GM21529 (cell line): ENCODE results near the gene RFTN1.

Experiments used
- ATAC-seq: cut with Tn5 transposase; IDR thresholded peaks from one replicate; pipeline ENCODE4 v1.9.1; 2021; ENCODE audit not compliant: unreplicated experiment

Gene RFTN1

DNA sequence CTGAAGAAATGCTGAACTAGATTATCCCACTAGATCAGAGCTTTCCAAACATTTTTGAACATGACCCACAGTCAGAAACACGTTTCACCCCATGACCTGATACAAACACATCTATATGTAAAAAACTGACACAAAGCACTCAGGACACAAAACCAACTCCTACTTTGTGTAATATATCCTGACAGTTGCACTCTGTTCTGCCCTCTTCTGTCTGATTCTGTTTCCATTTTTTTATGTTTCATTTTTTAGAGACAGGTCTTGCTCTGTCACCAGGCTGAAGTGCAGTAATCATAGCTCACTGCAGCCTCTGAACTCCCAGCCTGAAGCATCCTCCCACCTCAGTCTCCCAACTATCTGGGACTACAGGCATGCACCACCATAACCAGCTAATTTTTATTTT lies 15.8 kb upstream of the RFTN1 start:
- ATAC-seq: no peak

DNA sequence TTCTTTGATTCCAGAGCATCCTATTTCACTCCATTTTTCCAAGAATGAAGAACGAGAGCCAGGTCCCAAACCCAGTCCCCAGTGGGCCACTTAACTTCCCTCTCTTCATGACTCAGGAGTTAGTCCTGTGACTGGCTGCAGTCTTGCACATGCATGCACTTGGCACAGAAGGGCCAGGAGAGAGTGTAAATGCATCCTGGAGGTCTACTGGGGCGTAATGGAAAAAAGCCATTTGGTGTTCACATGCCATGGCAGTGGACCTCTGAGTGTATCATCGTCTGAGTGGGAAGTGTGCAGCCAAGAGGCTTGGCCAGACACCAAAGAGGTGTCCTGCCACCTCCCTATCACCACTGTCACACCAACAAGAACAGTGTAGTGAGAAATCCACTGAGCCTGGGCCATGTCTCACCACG lies 15.1 kb upstream of the RFTN1 start:
- ATAC-seq: no peak

DNA sequence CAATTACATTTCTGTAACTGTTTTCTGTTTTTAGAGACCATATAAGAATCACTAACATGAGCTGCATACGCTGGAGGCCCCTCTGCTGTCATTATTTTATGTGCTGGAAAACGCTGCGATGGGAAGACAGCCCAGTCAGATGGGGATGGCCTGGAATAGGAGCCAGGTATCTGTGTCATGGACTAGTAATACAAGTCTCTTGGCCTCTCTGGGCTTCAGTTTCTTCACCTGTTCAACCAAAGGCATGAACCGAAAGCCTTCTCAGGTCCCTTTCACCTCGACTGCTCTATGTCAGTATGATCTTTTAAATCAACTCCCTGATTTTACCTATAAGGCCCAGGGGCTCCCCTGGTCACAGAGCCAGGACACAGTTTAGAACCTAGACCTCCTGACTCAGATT lies 14.6 kb upstream of the RFTN1 start:
- no peak for ATAC-seq

DNA sequence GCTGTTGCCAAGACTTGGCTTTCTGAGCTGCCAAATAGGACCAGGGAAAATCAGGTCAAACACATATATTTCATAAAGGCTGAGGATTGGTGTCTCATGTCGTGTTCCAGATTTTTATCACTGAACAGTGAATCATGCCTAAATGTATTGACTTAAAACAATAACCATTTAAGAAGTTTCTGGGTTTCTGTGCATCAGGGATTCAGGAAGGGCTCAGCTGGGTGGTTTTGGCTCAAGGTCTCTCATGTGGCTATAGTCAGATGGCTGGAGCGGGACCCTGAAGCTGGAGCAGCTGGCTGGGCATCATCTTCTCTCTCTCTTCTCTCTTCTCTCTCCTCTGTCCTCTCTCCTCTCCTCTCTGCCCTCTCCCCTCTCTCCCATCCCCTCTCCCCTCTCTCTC lies 10.7 kb upstream of the RFTN1 start:
- ATAC-seq: no peak

DNA sequence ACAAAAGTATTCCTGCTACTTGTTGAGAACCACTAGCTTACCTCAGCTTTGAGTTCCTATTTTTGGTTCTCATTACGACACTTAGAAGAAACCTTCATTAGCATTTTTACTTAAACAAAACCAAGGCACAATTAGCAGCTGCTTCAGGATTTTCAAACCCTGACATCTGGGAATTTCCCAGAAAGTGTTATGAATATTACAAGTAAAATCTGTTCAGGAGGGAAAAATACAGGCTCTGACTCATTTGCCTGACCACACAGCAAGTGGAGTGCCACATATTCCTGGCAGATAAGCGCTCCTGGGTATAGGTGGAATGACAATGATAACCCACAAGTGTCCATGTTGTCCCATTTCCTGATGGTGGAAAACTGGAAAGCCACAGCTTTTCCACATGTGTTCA lies 10.3 kb upstream of the RFTN1 start:
- ATAC-seq: no peak

DNA sequence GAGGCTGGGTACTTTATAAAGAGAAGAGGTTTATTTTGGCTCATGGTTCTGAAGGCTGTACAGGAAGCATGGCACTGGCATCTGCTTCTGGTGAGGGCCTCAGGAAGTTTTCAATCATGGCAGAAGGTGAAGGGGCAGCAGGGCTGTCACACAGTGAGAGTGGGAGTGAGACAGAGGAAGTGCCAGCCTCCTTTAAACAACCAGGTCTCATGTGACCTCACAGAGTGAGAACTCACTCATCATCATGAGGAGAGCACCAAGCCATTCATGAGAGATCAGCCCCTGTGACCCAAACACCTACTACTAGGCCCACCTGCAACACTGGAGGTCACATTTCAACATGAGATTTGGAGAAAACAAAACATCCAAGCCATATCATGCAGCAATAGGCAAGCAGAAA lies 9.3 kb upstream of the RFTN1 start:
- no peak for ATAC-seq

DNA sequence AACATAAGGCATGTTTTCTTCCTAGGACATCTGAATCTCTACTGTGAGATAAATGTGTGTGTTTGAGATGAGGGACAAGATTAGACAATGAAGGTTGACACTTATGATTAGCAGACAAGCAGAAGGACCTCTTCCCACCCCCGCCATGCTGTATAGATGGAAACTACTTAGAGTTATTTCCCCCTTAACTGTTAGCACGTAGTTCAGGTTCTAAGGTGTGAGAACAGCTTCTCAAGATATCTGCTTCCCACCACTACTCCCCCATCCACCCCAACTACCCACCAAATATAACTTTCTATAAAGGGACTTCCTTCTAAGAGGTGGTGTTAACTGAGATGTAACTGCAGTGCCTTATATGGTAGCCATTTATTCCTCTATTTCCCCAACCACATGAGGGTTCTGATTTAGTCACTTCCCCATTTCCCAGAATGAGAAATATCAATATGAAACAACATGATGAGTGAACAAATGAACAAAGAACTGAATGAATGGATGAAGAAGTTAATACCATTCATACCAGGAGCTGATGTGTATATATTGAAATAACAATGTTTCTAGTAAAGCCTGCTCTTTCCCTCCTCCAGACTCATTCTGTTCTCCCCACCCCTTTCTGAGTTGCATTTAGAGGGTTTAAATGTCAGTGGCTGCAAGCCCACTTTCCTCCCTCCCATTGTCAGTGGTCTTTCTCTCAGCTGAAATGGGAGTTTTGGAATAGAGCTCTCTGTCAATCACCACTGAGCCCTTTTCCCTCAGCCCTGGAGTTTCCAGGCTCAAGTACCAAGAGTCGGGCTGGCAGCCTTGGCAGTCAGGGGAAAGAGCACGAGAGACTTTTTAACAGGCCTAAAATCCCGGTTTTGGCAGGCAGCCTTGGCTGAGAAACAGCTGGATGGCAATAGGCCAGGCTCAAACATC lies 7.7 kb upstream of the RFTN1 start:
- ATAC-seq: peak; percentile 59

DNA sequence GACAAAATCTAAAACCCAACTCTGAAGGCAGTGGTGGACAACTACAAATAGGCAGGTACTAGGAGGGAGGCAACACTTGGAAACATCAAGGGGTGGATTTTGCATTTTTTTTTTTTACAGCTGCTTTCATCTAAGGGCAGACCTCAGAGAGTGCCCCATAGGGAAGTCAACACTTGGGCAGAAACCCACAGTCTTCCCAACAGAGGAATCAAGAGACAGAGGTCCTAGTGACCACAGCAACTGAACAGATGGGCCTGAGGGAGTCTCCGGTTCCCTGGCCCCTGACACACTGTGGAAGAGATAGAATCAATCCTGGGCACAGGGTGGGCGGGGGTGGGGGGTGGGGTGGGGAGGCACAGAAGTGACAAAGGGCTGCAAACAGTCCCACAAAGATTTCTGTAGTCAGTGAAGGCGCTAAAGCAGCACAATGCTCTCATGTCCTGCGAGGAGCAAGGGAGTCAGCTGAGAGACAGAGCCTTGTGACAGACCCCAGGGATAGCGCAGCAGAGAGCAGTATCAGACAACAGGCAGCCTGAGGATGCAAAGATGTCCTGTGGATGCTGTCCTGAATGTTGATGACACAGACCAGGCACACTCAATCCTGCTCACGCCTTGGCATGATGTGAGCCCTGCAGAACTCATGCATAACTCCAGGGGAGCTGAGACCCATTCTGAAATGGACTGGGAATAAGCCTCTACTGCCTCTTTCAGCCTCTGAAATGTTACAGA lies 6.9 kb upstream of the RFTN1 start:
- no peak for ATAC-seq

DNA sequence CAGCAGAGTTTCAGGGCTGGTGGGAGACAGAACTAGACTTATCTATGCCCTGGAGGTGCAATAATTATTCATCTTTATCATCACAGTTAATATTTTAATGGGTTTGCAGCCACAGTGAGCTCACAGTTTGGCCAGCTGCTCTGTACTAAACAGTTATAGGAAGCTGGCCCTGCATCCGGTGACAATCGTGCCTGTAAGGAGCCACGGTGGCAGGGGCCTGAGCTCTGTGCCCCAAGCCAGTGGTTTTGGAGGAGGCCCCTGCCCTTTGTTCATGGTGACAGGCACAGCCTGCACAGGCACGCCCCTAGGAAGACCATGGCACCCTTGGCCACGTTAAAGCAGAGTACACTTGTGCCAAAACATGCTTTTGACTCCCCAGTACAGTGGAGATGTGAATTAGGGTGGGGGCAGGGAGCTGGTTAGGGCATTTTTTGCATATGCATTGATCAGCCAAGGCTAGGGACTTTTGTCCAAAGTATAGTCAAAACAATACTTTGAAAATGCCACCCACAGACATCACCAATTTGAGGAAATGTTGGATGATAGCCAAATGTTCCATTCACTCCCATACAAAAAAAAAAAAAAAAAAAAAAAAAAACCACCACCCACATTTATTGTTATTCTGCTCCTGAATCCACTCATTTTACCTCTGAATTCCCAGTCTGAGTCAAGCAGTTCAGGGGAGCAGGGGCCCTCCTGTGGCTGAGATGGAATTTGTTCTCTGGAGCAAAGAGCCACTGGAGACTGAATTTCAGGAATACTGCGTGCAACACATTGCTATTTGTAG lies 3.4 kb upstream of the RFTN1 start:
- peak; percentile 11 for ATAC-seq

DNA sequence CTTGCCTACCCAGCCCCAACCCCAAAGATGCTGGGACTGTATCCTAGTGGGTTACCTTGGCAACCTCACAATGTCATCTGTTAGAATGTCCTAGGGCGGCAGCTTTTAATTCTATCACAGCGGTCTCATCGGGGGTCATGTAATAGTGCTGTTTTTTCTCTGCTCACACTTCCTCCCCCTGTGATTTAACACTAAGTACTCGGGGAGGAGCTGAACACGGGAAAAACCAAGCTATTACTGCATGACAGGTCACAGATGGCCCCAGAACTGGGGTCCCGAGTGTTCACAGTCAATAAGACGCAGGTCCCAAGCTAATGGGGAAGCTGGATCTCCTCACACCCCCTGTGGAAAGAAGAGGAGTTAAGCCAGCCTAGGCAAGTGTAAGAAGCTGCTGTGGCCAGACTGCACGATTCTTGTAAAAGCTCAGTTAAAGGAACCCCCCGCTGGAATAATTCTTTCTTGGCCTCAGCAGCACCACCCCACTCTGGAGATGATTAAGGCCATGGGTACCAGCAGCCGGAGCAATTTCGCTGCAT lies 2.5 kb upstream of the RFTN1 start:
- no peak for ATAC-seq

DNA sequence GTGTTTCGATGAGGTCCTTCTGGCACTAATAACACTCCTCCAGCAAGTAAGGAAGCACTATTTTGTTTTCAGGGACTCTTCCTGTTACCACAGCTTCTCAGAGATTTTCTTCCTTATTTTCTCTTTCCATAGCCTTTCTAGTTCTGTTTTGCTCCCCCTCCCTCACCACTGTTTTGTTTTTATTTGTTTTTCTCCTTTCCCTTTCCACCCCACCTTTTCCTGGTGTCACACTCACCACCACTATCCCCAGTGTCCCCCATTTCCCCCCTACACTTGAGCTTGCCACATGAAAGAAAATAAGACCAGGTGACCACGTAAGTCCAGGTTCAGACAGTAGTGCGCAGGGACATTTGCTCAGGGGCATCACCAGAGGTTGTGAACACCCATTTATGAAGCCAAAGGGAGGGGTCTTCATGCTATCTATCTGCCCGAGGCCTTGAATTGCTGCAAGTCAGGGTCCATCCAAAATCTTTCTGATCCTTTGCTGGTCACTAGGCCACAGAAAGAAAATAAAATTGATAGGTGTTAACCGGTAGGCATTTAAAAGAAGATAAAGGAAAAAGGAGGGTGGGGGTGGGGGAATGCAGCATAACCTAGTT lies 1.4 kb upstream of the RFTN1 start:
- no peak for ATAC-seq

DNA sequence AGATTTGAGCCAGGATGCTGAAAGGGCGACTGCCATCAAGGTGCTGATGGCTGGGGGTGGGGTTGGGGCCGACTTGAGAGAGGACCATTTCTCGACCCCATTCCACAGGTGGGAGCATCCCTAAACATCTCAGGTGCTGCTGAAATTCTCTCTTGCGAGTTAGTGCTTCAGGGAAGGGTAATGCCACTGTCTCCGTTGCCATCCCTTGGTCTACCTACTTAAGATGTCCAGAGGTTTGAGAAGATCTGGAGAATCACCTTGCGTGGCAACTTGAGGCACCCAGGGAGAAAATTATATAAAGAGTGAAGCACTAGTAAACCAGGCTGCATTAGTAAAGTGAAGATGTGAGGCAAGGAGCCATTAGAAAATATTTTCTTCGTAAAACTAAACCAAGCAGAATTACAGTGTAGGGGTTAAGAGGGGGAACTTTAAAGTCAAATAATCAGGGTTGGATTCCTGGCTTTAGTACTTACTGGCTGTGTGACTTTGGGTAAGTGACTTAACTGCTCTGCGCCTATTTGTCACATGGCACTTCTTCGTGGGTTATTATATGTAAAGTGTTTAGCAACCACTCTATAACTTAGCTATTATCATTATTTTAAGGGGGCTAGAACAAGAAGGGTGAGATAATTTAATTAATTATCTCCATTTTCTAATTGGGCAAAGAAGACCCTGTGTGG lies 662 bp upstream of the RFTN1 start:
- ATAC-seq: no peak

DNA sequence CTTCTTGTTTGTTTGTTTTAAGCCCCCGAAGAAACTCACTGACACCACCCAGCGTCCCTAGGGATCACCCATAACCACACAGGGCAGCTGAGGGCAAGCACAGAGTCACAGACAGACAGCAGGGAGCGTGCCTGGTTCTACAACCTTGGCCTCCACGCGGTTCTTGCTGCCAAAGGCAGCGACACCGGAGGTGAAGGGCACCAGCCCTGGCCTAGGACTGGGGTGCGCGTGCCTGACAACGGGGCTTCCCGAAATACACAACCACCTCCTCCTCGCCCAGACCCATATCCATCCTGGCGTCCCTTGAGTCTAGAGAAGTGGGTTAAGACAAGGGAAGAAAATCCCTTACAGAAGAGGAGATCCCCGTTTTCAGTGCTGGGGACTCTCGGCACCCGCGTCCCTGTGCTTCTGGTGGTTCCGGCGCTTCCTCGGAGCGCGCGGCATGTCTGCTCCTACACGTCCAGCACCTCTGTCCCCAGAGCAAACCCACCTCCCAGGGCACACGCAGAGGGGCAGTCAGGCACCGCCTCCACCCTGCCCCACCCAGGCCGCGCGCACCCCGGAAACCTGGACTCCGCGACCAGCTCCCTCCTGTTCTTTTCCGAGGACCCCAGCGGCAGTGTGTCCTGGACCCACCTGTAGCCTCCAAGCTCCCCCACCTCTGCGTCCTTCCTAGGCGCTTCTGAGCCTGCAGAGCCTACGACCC lies 911 bp downstream of the RFTN1 start:
- ATAC-seq: peak; percentile 8

DNA sequence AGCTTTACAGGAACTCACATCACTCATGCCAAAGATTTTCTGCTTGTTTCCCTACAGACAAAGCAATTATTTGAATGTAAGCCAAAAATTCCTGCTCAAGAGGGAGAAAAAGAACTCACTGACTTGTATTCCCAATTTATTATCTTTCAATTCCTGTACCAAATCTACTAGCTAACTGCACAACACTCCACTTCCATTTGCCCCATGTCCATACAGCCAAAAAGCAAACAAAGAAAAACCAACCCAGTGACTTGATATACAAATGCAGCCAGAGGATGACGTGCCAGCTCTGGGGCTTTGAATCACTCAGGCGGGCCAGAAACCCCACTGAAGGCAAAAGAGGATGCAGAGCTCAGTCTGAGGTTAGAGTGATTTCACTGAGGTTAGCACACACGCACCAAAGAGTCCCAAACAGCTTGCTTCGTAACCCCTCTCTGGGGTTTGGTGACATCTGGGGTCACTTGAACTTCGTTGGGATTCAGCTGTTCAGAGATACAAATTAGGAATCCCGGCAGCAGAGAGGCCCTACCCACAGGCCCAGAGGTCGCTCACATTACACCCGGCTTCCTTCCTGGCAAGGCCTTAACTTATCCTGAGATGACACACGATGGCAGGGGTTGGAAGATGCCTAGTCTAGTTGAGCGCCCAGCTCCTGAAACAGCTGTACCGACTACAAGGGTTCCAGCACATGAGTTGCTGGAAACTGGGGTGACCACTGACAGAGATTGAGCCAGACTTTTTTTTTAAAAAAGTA lies 1.6 kb downstream of the RFTN1 start:
- peak; percentile 45 for ATAC-seq

DNA sequence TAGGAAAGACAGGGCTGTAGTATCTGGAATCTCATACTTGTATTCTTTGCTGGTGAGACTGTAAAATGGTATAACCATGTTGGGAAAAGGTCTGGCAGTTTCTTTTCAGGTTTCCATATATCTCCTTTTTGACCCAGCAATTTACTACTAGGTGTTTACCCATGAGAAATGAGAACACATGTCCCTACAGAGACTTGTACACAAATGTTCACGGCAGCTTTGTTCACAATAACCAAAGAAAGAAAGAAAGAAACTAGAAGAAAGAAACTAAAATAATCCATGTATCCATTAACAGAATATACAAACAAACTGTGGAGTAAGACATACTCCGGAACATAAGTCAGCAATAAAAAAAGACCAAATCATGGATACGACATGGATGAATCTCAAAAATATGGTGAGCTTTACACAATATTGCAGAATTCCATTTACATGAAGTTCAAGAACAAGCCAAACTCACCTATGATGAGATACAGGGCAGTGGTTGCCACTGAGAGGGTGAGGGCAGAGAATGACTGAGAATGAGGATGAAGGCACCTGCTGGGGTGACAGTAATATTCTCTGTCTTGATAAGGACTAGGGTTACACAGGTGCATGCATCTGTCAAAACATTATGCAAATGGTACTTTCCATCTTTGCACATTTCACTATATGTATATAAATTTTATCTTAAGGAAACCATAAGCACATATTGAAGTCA lies 2.7 kb downstream of the RFTN1 start:
- ATAC-seq: no peak

DNA sequence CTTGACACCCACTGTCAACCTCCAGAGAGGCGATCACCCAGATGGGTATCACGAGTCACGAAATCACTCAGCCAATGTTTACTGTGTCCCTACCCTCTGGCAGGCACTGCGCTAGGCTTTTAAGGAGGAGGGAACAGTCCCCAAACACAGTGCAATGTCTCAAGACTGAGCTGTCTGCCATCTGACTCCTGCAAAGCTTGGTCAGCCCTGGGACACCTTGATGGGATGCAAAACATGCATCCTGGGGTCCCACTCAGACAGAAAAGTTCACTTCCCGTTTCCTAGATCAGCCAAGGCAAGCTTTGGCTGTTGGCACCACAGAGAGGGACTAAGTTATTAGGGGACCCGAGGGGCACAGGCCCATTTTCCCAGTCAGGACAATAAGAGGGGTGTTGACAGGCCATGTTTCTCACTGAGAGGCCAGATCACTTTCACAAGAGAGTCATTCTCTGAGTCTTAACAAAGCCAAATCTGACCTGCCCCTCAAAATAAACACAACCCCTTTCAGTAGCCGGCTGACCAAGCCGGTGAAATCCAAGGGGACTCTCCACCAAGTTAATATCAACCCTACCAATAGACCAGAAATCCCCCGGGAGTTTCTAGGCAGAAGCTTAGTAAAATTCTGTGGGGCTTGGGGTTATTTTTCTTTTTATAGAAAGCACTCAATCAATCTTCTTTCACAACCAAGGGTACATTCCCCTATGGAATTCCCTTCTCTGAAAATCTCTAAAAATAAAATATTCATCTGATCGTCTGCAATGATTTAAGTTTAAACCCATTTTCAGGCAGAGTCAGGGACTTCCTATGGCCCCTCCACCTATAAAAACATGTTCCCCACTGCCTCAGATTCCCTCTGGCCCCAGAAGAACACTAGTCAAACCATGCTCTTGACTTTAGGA lies 3.5 kb downstream of the RFTN1 start:
- peak; percentile 24 for ATAC-seq

DNA sequence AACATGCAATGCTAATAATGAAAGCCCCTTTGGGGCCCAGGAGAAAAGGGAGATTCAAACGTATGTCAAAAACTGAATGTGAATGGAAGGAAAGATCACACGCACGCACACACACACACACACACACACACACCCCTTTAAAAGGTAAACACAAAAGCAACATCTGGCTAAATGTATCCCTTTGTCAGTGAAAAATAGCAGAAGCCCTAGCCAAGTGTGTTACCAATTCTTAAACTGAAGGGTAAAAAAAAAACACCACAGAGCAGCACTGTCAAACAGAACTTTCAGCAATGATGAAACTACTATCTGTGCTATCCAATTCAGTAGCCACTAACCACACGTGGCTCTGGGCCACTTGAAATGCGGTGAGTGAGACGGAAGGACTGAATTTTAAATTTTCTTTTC lies 4.9 kb downstream of the RFTN1 start:
- ATAC-seq: peak; percentile 8

DNA sequence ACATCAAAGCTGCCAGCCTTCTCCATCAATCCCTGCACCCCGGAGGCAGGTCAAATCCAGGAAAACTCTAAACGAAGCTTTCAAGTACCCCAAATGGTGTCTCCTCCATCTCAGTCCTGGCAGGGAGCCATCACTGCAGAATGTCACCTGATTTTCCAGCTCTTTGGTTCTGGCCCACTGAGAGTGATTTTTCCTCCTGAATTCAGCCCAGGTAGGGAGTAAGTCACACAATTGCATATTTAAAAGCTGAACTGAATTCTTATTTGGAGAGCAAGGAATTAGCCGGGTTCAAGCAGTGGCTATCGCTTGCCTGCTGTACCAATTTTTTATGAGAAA lies 5.3 kb downstream of the RFTN1 start:
- no peak for ATAC-seq
